ENCODE measurements around the gene SFMBT1. TPM values are rescaled to one million over a fixed set of nuclear protein-coding genes. Genes with fewer than 3 reads are reported as not detected.

Gene SFMBT1
- total and polyA plus RNA-seq, 8 donors, result 8.0 to 12.9 (median 9.4) TPM

GRCh38 chr3:52882377-52882776 lies 163.5 kb downstream of the SFMBT1 start:
- Histone ChIP-seq H3K9me3 (no peaks in the 10 kb centered on the region), H3K36me3 (peaks cover 0 to 11% of the 10 kb centered on the region in 2 donors), H3K27ac (no peak overlapping the region), H3K4me3 (no peak overlapping the region), H3K4me1 (peaks cover 0 to 3% of the 10 kb centered on the region in 2 donors), H3K27me3 (no peaks in the 10 kb centered on the region)
- TF ChIP-seq CTCF (IDR thresholded peaks at IDR 0.05), result no peak
- ATAC-seq (peak; percentile 68), DNase-seq (no peak)
- intact Hi-C loops (cut with DNase I), result no loop called here

DNA sequence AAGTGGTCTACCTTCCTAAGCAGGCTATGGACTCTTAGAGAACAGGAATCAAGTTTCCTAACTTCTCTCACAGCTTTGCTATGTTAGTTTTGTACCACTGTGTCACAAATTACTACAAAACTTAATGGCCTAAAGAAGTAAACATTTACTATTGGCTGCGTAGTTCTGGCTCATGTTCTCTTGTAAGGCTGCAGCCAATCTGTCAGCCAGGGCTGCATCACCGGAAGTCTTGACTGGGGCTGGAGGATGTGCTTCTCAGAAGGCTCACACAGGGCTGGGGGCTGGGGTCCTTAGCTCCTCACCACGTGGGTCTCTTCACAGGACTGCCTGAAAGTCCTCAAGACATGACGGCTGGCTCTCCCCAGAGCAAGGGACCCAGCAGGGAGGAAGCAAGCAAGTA lies 164.0 kb downstream of the SFMBT1 start:
- H3K4me3 ChIP-seq, result no peak overlapping the region
- H3K36me3 ChIP-seq, result peaks cover 0 to 11% of the 10 kb centered on the region in 2 donors
- H3K27me3 ChIP-seq, result no peaks in the 10 kb centered on the region
- ATAC-seq (peak; percentile 25), DNase-seq (peak in 1 of 4 donors; percentile 58)
- TF ChIP-seq CTCF (IDR thresholded peaks at IDR 0.05), result no peak
- H3K4me1 ChIP-seq, result peaks cover 0 to 2% of the 10 kb centered on the region in 2 donors
- H3K27ac ChIP-seq, result no peak overlapping the region
- intact Hi-C loops (cut with DNase I), result no loop called here
- no peaks in the 10 kb centered on the region for H3K9me3 ChIP-seq

- no peaks in the 10 kb centered on the region for H3K27me3 ChIP-seq
- peaks cover 0 to 4% of the 10 kb centered on the region in 2 donors for H3K4me1 ChIP-seq
- H3K36me3 ChIP-seq, result peaks cover 0 to 8% of the 10 kb centered on the region in 2 donors
- intact Hi-C loops (cut with DNase I), result no loop called here
- no peak for ATAC-seq
- no peaks in the 10 kb centered on the region for H3K9me3 ChIP-seq
- DNase-seq, result no peak
- no peak overlapping the region for H3K4me3 ChIP-seq
- H3K27ac ChIP-seq, result no peak overlapping the region
- TF ChIP-seq CTCF (IDR thresholded peaks at IDR 0.05), result no peak
Measured at GRCh38 chr3:52880474-52880873, 165.4 kb downstream of the SFMBT1 start.

DNA sequence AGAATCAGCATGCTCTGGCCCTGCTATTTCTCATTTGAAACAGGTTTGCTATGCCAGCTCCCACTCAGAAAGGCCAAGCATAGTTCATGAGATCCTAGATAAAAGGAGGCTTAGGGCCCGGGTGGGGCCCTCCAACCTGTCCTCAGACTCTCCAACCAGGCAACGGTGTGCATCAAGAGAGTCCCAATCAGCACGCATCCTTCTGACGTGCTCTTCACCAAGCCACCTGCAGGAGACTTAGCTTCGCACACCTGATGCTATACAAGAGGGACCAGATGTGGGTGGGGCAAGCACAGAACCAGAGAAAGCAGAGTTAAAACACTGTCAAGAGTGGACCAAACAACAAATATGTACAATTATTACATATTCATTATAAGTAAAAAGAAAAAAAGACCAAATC lies 165.8 kb downstream of the SFMBT1 start:
- TF ChIP-seq CTCF (IDR thresholded peaks at IDR 0.05), result no peak
- DNase-seq (no peak), ATAC-seq (no peak)
- H3K4me3 ChIP-seq, result no peak overlapping the region
- peaks cover 0 to 4% of the 10 kb centered on the region in 2 donors for H3K4me1 ChIP-seq
- no peaks in the 10 kb centered on the region for H3K27me3 ChIP-seq
- no peak overlapping the region for H3K27ac ChIP-seq
- H3K36me3 ChIP-seq, result peaks cover 0 to 7% of the 10 kb centered on the region in 2 donors
- intact Hi-C loops (cut with DNase I), result no loop called here
- H3K9me3 ChIP-seq, result no peaks in the 10 kb centered on the region

DNA sequence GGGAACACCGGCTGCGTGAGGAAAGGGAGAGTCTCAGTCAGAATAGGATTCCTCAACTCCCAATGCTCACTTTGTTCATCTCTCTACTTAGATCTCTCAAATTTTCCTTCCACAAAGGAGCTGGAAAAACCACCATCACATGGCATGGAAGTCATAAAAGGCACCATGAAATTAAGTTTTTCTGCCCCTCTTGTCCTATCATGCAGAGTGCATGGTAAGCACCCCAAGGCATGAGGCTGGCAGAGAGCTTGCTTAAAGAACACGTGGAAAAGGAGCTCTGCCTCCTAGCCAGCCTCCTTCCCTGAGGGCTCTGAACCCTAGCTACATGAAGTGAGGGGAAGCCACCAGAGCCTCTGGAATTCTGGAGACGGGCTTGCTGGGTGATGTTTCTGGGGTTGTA lies 166.3 kb downstream of the SFMBT1 start:
- Histone ChIP-seq H3K27me3 (no peaks in the 10 kb centered on the region), H3K36me3 (peaks cover 0 to 7% of the 10 kb centered on the region in 2 donors), H3K4me1 (peaks cover 0 to 7% of the 10 kb centered on the region in 2 donors), H3K9me3 (no peaks in the 10 kb centered on the region), H3K4me3 (no peak overlapping the region), H3K27ac (no peak overlapping the region)
- ATAC-seq (no peak), DNase-seq (no peak)
- intact Hi-C loops (cut with DNase I), result no loop called here
- no peak for TF ChIP-seq CTCF (IDR thresholded peaks at IDR 0.05)

Data from left lung (tissue), 10 donors.